CD4-positive, alpha-beta T cell treated with Interleukin-10 for 1 hour (primary cell): ENCODE measurements around the gene RDH16.

Source experiments
- DNase-seq: peaks from one replicate; pipeline ENCODE4 v3.0.0-alpha.2; 2020

Gene RDH16, protein sequence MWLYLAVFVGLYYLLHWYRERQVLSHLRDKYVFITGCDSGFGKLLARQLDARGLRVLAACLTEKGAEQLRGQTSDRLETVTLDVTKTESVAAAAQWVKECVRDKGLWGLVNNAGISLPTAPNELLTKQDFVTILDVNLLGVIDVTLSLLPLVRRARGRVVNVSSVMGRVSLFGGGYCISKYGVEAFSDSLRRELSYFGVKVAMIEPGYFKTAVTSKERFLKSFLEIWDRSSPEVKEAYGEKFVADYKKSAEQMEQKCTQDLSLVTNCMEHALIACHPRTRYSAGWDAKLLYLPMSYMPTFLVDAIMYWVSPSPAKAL

DNA sequence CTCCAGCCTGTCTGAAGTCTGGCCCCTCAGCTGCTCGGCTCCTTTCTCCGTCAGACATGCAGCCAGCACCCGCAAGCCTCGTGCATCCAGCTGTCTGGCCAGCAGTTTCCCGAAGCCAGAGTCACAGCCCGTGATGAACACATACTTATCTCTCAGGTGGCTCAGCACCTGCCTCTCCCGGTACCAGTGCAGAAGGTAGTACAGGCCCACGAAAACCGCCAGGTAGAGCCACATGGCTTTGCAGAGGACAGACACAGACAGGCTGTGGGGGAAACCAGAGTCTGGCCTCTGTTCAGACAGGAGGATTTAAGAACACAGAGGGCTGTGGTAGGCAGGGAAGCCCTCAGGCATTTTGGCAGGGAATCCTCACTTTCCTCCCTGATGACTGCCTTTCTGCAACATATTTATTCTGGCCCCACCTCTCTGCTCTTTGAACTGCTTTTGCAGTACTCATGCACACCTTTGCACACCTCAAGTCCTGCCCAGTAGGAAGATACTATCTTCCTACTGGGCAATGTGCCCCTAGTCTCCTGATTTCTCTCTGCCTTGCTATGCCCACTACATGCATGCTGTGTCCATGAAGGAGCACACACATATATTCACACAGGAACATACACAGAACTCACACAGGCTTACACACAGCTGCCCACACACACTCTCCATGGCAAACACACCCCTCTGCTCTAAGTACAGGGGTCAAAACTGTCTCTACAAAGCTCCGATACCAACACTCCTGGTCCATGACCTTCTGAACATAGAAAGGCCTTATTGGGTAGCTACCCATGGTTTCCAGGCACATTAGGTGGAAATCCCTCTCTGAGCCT lies at the start of gene RDH16:
Gene RDH16, minus strand, starts transcription at position 380 of the 824 bp plus-strand sequence. Its CDS starts 146 bp downstream, at position 234.
- DNase-seq: no peak

DNA sequence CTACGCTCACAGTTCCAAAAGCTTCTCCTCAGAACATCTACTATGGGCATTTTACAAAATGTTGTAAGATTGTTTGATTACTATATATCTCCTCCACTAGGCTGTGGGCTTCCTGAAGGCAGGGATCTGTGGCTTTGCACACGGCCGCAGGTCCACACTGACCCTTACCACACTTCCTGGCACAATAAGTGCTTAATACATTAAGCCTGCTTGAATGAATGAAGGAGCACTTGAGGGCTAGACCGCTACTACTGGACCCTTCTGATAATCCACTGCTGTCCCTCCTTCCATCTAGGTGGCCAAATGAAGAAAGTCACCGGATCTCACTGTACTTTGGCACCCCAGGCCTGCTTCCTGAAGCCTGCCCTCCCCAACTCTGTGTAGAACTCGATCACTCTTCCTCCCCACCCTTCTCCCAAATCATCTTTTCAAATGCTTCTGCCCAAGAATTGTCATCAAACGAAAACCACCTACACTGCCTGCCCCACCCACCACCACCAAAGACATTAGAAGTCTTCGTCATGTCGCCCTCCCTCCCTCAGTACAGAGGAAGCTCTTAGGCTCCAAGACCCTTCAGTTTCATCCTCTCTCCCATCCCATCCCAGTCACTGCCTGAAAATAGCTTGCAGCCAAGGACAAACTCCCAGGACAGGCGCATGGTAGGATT lies 49.5 kb upstream of the RDH16 start:
- peak; percentile 26 for DNase-seq

DNA sequence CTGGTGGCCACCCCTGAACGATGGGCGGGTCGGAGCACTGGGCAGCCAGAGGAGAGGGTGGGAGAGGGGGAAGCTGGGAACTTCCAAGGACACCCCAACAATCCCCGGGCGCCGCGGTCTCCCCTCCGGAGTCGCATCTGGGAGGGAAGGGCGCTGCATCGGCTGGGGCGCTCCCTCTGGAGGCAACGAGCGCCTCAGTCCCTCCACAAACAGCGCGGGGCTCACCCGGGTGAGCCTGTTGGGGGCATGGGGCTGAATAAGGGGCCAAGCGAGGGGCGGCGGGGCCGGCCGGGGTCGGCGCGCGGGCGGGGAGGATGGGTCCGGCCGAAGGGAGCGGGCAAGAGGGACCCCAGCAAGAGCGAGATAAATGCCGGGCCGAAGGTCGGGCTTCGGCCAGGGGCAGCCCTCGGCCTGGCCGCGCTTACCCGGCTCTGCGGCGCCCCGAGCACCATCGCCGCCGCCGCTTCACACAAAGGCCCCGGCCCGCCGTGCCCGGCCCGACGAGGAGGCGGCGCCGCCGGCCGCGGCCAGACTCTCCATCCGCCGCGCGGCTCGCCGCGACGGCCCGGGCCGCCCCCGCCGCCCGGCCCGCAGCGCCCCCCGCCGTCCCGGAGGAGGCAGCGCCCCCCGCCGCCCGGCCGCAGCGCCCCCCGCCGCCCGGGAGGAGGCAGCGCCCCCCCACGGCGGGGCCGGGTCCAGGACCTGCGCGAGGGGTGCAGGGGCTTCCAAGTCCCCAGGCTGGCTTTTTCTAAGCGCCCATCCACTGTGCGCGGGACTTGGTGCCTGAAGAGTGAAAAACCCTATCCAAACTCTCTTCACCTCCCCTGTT lies 48.8 kb upstream of the RDH16 start, which contains the start of gene ZBTB39:
Gene ZBTB39, minus strand, starts transcription at position 567 of the 829 bp plus-strand sequence. CDS start 1,629 bp downstream, outside the sequence.
- peak; percentile 75 for DNase-seq

DNA sequence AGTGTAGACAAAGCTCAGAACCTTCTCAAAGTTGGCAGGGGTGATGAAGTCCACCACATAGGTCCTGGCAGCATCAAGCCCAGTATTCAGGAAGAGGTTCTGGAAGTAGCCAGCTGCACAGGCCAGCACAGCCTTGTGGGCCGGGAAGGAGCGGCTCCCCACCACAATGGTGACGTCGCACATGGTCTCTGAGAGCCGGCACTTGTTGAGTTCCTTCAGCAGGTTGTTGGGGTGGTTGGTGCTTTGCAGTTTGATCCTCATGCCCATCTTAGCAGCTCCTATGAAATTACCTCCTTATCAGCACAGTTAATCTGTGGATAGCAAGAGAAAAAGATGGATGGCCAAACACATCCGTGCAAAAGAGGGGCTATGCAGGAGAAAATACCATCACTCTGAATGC lies 47.2 kb upstream of the RDH16 start:
- DNase-seq: no peak

DNA sequence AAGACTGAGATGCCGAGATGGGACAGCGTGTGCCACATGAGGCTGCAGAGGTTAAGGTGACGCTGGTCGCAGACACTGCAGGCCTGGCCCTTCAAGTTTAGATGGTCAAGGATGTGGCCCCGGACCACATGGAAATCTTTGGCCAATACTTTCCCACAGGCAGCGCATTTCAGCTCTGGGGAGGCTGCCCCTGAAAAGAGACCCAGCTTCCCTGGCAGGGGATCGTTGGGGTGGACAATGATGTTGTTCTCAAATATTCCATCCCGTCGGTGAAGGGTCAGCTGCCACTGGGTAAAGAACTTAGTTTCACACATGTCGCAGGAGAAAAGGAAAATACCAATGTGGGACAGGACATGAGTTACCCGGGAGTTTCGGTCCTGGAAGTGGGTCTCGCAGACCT lies 46.0 kb upstream of the RDH16 start:
- no peak for DNase-seq

DNA sequence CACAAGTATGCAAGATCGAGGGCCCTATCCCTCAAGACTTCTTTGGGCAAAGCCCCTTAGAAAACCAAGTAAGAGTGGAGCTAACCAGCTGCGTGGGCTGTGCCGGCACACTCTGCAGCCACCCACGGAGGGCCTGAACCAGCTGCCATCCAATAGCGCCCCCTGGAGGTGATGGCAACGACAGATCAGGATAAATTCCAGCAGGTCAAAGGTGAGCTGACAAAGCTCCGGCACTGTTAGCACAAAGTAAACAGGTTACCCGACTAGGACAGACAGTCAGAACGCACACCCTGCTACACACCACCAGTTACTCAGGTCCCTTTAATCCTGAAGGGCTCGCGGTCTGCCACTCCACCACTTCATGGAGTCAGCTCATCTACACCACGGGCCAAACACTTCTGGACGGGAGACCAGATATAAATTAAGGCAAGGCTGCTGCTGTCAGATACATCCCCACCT lies 44.1 kb upstream of the RDH16 start:
- DNase-seq: peak; percentile 80

DNA sequence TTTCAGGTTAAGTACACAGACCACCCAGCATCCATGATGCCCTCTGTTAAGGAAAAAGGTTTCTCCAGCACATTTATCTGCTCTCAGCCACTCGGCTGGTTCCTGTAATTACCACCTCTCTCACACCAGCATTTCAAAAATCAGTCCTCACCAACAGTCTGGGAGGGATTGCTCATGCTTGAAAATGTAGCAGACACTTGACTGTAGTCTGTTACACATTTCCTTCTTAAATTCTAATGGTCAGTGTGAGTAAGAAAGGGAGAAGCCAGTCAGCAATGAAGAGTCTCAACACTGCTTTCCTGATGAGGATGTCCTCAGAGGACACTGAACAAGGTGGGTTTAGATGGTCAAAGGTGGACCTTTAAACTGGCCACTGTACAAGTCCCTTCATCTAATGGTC lies 43.0 kb upstream of the RDH16 start:
- DNase-seq: no peak

DNA sequence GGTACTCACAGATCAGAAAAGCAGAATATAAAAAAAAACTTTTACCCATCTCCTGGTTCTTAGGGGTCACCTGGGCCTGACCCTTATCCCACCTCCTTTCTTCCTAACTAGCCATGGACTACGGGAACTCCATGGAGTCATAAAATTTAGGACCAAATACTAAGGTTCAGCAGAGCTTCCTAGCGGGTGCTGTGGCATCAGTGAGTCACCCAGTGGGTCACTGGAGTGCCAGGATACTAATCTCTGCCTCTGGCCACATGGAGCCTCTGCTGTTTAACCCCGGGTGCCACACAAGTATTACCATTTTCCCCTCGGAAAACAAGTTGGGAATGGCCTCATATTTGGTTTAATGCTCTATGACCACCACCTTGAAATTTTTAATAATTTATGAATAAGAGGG lies 42.0 kb upstream of the RDH16 start:
- no peak for DNase-seq

DNA sequence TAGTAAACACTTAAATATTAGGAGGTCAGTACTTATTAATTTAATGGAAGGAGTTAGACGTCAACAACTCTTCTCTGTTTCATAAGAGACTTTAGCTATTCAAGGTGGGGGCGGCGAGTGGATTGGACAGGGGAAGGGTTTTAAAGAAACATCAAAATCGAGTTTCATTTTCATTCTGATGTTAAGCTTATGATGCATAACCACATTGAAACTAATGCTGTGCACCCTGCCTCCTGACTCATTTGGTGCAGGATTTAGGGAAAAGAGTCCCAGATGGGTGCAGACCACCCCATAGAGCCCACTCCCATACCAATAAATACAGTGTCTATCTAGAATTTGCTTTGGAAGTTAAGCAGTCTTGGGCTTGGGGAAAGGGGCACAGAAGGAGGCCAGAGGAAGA lies 41.6 kb upstream of the RDH16 start:
- DNase-seq: no peak

DNA sequence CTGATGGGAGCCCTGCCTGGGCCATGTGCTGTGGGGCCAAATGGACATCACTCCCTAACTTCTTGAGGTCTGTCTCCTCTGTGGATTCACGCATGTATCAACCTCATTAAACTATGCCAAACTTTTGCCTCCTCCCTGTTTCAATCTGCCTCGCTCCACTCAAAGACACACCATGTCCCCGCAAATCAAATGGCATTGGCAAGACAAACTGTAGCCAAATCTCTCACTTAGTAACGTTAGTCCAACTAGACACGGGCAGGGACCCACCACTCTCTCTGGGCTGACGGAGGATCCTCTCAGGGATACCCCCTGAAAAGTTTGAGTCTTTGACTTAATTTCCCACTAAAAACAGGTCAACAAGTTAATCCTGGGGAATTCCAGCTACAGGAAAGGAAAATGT lies 40.9 kb upstream of the RDH16 start:
- DNase-seq: no peak

DNA sequence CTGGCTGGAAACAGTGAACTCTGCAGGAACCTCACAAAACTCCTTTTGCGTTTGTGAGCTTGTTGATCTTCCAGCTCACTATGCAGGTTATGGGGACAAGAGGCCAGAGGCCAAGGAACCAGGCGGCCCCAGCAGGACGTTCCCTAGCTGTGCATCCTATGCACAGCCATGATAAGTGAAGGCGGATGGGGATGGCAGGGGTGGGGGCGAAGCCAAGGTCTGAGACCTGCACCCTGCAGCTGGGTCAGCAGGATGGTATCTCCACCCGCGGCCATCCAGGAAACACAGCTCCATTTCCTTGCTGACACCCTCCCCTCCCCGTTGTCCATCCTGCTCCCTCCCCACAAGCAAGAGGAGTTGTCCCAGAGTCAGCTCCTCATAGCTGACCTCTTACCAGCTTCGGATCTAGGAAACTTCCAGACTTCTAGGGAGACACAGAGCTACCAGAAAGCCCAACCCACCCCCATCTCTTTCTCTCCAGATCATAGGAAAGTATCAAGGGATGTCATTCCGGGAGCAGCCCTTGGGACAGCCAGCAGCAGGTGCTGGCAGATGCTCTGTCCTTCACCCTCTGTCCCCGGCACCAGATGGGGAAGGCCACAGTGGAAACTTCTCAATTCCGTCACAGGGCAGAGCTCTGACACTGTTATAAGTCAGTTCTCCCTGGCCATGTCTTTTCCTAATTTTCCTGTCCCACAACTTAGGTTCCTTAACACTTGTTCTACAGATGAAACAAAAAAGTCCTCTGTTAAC lies 39.6 kb upstream of the RDH16 start:
- no peak for DNase-seq

DNA sequence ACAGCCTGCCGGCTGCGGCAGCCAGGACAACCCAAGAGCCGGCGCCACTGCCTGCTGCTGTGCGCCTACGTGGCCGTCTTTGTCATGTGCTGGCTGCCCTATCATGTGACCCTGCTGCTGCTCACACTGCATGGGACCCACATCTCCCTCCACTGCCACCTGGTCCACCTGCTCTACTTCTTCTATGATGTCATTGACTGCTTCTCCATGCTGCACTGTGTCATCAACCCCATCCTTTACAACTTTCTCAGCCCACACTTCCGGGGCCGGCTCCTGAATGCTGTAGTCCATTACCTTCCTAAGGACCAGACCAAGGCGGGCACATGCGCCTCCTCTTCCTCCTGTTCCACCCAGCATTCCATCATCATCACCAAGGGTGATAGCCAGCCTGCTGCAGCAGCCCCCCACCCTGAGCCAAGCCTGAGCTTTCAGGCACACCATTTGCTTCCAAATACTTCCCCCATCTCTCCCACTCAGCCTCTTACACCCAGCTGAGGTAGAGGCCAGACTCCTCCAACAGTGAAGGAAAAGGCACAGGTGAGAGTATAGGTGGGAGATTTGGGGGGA lies 38.6 kb upstream of the RDH16 start:
- no peak for DNase-seq

DNA sequence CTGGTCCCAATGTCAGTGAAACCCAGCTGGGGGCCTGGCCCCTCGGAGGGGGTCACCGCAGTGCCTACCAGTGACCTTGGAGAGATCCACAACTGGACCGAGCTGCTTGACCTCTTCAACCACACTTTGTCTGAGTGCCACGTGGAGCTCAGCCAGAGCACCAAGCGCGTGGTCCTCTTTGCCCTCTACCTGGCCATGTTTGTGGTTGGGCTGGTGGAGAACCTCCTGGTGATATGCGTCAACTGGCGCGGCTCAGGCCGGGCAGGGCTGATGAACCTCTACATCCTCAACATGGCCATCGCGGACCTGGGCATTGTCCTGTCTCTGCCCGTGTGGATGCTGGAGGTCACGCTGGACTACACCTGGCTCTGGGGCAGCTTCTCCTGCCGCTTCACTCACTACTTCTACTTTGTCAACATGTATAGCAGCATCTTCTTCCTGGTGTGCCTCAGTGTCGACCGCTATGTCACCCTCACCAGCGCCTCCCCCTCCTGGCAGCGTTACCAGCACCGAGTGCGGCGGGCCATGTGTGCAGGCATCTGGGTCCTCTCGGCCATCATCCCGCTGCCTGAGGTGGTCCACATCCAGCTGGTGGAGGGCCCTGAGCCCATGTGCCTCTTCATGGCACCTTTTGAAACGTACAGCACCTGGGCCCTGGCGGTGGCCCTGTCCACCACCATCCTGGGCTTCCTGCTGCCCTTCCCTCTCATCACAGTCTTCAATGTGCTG lies 38.0 kb upstream of the RDH16 start:
- no peak for DNase-seq

DNA sequence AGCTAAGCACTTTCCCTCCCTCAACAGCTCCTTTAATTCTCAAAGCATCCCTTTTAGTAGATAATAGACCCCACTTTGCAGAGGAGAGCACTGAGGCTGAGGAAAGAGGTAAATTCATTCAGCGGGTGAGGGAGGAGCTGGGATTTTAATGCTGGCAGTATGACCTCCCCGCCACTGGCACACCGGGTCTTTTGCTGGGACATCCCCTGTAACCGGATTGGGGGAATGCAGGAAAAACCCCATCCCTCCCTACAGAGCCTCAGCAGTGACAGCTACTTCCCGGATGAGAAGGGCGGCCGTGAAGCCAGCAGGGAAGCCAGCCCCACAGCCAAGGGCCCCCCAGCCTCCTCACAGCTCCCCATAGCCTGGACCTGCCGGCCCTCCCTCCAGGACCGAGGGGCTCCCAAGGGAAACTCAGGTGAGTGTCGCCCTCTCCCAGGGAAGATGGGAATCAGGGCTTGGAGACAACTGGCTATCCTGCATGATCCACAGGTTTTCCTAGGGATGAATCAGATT lies 36.9 kb upstream of the RDH16 start:
- no peak for DNase-seq

DNA sequence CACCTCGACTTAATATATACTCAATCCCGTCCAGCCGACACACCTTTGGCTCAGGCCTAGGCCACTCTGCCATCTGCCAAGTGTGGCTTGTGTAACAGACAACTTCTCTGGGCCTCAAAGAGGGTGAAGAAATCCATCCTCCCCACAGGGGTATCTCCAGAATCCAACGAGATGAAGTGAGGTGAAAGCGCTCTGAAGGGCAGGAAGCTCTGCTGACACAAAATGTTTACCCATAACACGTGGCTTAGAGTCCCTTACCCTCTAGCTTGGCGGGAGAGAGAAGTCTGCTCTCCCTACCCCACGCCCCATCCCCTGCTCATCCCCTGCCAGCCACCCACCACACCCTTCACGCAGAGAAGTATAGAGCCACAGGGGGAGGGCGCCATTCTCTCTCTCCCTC lies 35.9 kb upstream of the RDH16 start:
- DNase-seq: no peak

DNA sequence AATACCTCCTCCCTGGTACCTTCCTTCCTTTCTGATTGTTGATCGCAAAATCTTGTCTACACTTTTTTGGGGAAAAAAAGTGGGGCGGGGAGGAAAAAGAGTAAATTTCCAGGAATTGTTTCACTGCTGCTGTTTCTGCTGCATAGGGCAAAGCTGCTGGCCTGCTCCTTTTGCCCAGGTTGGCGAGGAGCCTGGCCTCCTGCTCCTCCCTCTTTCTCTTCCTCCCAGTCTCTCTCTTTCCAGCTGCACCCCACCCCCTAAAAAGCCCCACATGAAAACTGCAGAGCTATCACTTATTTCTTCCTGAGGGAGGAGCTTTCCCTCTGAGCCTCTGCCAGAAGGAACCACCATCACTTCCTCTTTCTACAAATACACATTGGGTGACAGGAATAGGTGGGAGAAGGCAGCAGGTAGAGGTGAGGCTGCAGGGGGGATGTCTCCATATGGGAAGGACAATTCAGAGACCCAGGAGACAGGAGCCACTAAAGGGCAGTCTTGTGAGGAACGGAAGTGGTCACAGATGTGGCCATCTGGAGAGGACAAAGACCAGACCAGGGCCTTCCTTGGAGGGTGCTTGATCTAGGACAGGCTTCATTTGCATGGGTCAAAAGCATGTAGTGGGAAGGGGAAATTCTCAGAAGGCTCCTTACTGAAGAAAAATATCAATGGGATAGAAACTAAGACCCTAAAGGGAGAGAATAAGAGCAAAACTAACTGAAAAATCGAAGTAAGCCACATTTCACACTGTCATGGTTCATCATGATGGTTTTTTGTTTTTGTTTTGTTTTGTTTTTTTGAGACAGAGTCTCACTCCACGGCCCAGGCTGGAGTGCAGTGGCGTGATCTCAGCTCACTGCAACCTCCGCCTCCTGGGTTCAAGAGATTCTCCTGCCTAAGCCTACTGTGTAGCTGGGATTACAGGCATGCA lies 34.2 kb upstream of the RDH16 start:
- DNase-seq: no peak

DNA sequence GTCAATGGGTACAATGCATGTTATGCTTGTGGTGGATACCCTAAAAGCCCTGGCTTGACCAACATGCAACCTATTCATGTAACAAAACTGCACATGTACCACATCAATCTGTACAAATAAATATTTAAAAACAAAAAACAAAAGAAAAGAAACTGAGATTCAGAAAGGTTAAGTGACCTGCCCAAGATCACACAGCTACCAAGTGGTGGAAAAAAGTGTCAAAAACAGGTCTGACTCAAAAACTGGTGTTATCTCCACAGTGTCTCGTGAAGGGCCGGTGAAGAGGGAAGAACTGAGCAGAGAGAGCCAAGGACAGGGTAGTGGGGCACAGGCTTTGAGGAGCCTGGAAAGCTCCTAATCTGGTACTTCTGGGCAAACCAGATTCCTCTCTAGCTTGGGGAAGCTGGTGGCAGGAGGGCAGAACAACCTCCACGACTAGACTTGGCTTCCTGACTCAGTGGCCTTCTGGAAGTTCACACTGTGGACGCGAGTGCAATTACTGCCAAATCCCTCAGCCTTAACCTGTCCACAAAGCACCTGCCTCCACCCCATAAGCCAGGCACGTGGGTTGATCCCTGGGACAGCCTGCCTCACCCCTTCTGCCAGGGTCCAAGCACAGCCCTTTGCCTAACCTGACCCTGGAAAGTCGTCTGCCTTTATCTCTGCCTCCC lies 33.4 kb upstream of the RDH16 start:
- DNase-seq: no peak

DNA sequence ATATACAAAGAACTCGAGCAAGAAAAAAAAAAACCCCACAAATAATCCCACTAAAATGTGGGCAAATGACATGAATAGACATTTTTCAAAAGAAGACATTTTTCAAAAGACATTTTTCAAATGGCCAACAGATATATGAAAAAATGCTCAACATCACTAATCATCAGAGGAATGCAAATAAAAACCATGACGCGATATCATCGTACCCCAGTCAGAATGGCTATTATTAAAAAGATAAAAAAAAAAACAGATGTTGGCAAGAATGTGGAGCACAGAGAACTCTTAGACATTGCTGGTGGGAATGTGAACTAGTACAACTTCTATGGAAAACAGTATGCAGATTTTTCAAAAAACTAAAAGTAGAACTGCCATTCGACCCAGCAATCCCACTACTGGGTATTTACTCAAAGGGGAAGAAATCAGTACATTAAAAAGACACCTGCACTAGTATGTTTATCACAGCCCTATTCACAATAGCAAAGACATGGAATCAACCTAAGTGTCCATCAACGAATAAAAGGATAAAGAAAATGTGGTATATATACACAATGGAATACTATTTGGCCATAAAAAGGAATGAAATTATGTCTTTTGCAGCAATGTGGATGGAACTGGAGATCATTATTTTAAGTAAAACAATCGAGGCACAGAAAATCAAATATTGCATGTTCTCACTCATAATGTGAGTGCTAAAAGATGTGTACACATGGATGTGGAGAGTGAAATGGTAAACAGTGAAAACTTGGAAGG lies 32.6 kb upstream of the RDH16 start:
- DNase-seq: no peak
